Esophagus (tissue), 2 donors: ENCODE results near the gene LMO4. TPM values are rescaled to one million over a fixed set of nuclear protein-coding genes. Genes with fewer than 3 reads are reported as not detected.

Experiments
- H3K27ac ChIP-seq, 2 donors: one replicate each; pipeline ENCODE4 v1.5.1; 2013; ENCODE audit warnings: low read depth in 2 of 2, mild to moderate bottlenecking in 2 of 2, inconsistent platforms in 1 of 2, low read length in 1 of 2, moderate library complexity in 1 of 2
- H3K27me3 ChIP-seq, 2 donors: one replicate each; pipeline ENCODE4 v1.6.1; 2013; ENCODE audit warnings: low read length in 2 of 2, control low read depth in 1 of 2, mild to moderate bottlenecking in 1 of 2; ENCODE audit not compliant: insufficient read depth in 2 of 2, control insufficient read depth in 1 of 2
- H3K36me3 ChIP-seq, 2 donors: one replicate each; pipeline ENCODE4 v1.6.1; 2013; ENCODE audit warnings: low read length in 1 of 2; ENCODE audit not compliant: control insufficient read depth in 2 of 2, insufficient read depth in 2 of 2
- H3K4me1 ChIP-seq, 2 donors: one replicate each; pipeline ENCODE4 v1.6.1; 2013; ENCODE audit warnings: low read length in 1 of 2; ENCODE audit not compliant: control insufficient read depth in 2 of 2, insufficient read depth in 2 of 2
- H3K4me3 ChIP-seq, 2 donors: one replicate each; pipeline ENCODE4 v1.5.1; 2013; ENCODE audit warnings: low read length in 2 of 2, mild to moderate bottlenecking in 2 of 2, low read depth in 1 of 2, moderate library complexity in 1 of 2
- H3K9me3 ChIP-seq, 2 donors: one replicate each; pipeline ENCODE4 v1.6.1; 2013; ENCODE audit warnings: mild to moderate bottlenecking in 2 of 2, low read depth in 1 of 2, low read length in 1 of 2, moderate library complexity in 1 of 2; ENCODE audit not compliant: control insufficient read depth in 2 of 2, insufficient read depth in 1 of 2
- WGBS, 2 donors: extraction: QIAGEN DNeasy Blood & Tissue Kit; methylation state at CpG; one replicate each; pipeline ENCODE4 v1.1.7; 2013; 5-methylcytosine and 5-hydroxymethylcytosine counted together
- polyA plus RNA-seq, 2 donors: library from polyadenylated mRNA; stranded (reverse); fragments of 200-250 nt; gene quantifications; one replicate each; pipeline ENCODE4 v1.2.3, GENCODE V29; 2013
- donor health status: healthy with polysubstance abuse.
- donor health status: Bipolar disorder and iron deficiency.

LMO4 gene
- polyA plus RNA-seq, 2 donors = 46.7 to 76.8 TPM

- no peaks in the 10 kb centered on the region for H3K4me1 ChIP-seq
Observed at GRCh38 chr1:87335175-87335884, 6.7 kb downstream of the LMO4 start.

GRCh38 chr1:87336623-87337067 lies 8.0 kb downstream of the LMO4 start:
- H3K36me3 ChIP-seq = peaks cover 3 to 4% of the 10 kb centered on the region in 2 donors
- peak overlapping the region; percentile 16 to 19 for H3K27ac ChIP-seq
- no peaks in the 10 kb centered on the region for H3K27me3 ChIP-seq
- H3K4me3 ChIP-seq = peak overlapping the region in 1 of 2 donors; percentile 88
- H3K9me3 ChIP-seq = no peaks in the 10 kb centered on the region
- WGBS, 2 donors = 29 to 32% methylated on average over 10 of the region's 10 CpGs
- H3K4me1 ChIP-seq = no peaks in the 10 kb centered on the region

More at GRCh38 chr1:87335175-87335884, 6.7 kb downstream of the LMO4 start:
- Histone ChIP-seq H3K27ac (peak overlapping the region; percentile 76 to 87), H3K27me3 (no peaks in the 10 kb centered on the region), H3K9me3 (no peaks in the 10 kb centered on the region), H3K4me3 (peak overlapping the region; percentile 67 to 88), H3K36me3 (peaks cover 3 to 4% of the 10 kb centered on the region in 2 donors)
- WGBS, 2 donors = 1% methylated on average over 43 to 60 of the region's 60 CpGs

- no peak overlapping the region for H3K27ac ChIP-seq
- no peaks in the 10 kb centered on the region for H3K9me3 ChIP-seq
- H3K4me1 ChIP-seq = no peaks in the 10 kb centered on the region
- peak overlapping the region in 1 of 2 donors; percentile 11 for H3K4me3 ChIP-seq
- 54 to 68% methylated on average over 5 of the region's 5 CpGs for WGBS, 2 donors
- H3K36me3 ChIP-seq = peaks cover 3 to 4% of the 10 kb centered on the region in 2 donors
- no peaks in the 10 kb centered on the region for H3K27me3 ChIP-seq
Observed at GRCh38 chr1:87337606-87338005, 8.9 kb downstream of the LMO4 start.

GRCh38 chr1:87338566-87338965 lies 9.9 kb downstream of the LMO4 start:
- Histone ChIP-seq H3K36me3 (peaks cover 3 to 4% of the 10 kb centered on the region in 2 donors), H3K27me3 (no peaks in the 10 kb centered on the region), H3K4me3 (no peak overlapping the region), H3K9me3 (no peaks in the 10 kb centered on the region), H3K27ac (no peak overlapping the region), H3K4me1 (no peaks in the 10 kb centered on the region)
- 40 to 43% methylated on average over 3 of the region's 3 CpGs for WGBS, 2 donors

GRCh38 chr1:87344231-87344630 lies 15.6 kb downstream of the LMO4 start:
- Histone ChIP-seq H3K9me3 (no peaks in the 10 kb centered on the region), H3K27me3 (no peaks in the 10 kb centered on the region), H3K4me1 (peaks cover 2 to 3% of the 10 kb centered on the region in 2 donors), H3K36me3 (peaks cover 6 to 9% of the 10 kb centered on the region in 2 donors), H3K4me3 (no peak overlapping the region), H3K27ac (no peak overlapping the region)
- WGBS, 2 donors = 87 to 91% methylated on average over 3 of the region's 3 CpGs

GRCh38 chr1:87346130-87346814 lies 17.6 kb downstream of the LMO4 start:
- no peaks in the 10 kb centered on the region for H3K9me3 ChIP-seq
- peak overlapping the region in 1 of 2 donors; percentile 13 for H3K27ac ChIP-seq
- no peaks in the 10 kb centered on the region for H3K27me3 ChIP-seq
- WGBS, 2 donors = 75 to 82% methylated on average over 8 of the region's 8 CpGs
- peaks cover 3 to 6% of the 10 kb centered on the region in 2 donors for H3K36me3 ChIP-seq
- H3K4me3 ChIP-seq = no peak overlapping the region
- H3K4me1 ChIP-seq = peaks cover 2 to 3% of the 10 kb centered on the region in 2 donors

GRCh38 chr1:87348341-87349019 lies 19.8 kb downstream of the LMO4 start:
- Histone ChIP-seq H3K4me3 (no peak overlapping the region), H3K9me3 (no peaks in the 10 kb centered on the region), H3K36me3 (peaks cover 3 to 6% of the 10 kb centered on the region in 2 donors), H3K4me1 (peaks cover 2 to 3% of the 10 kb centered on the region in 2 donors), H3K27ac (peak overlapping the region; percentile 15), H3K27me3 (no peaks in the 10 kb centered on the region)
- 43 to 51% methylated on average over 7 of the region's 7 CpGs for WGBS, 2 donors

- 61 to 69% methylated on average over 2 of the region's 2 CpGs for WGBS, 2 donors
- no peaks in the 10 kb centered on the region for H3K9me3 ChIP-seq
- no peak overlapping the region for H3K27ac ChIP-seq
- H3K4me3 ChIP-seq = no peak overlapping the region
- H3K36me3 ChIP-seq = peaks cover 3 to 6% of the 10 kb centered on the region in 2 donors
- no peaks in the 10 kb centered on the region for H3K27me3 ChIP-seq
- H3K4me1 ChIP-seq = peaks cover 2 to 3% of the 10 kb centered on the region in 2 donors
Observed at GRCh38 chr1:87349036-87349435, 20.4 kb downstream of the LMO4 start.

GRCh38 chr1:87355894-87356293 lies 27.2 kb downstream of the LMO4 start:
- Histone ChIP-seq H3K4me3 (no peak overlapping the region), H3K36me3 (peaks cover 0 to 7% of the 10 kb centered on the region in 2 donors), H3K27me3 (no peaks in the 10 kb centered on the region), H3K4me1 (no peaks in the 10 kb centered on the region), H3K9me3 (no peaks in the 10 kb centered on the region), H3K27ac (no peak overlapping the region)
- 88 to 93% methylated on average over 3 of the region's 3 CpGs for WGBS, 2 donors
